GM21786 (cell line): ENCODE results near the gene TM4SF4.

Experiments used
- ATAC-seq: cut with Tn5 transposase; IDR thresholded peaks from one replicate; pipeline ENCODE4 v1.9.1; 2021; ENCODE audit not compliant: unreplicated experiment

TM4SF4 gene

GRCh38 chr3:149545049-149545448, 70.6 kb downstream of the TM4SF4 start:
- no peak for ATAC-seq

- no peak for ATAC-seq
These were observed 72.9 kb downstream of the TM4SF4 start for GRCh38 chr3:149547413-149547812.

GRCh38 chr3:149547954-149548668, 73.6 kb downstream of the TM4SF4 start:
- no peak for ATAC-seq

GRCh38 chr3:149548669-149549065, 74.2 kb downstream of the TM4SF4 start:
- no peak for ATAC-seq

GRCh38 chr3:149551500-149551899, 77.0 kb downstream of the TM4SF4 start:
- no peak for ATAC-seq

GRCh38 chr3:149552700-149553099, 78.2 kb downstream of the TM4SF4 start:
- ATAC-seq: no peak
